ENCODE measurements around the gene KRT34.

DNA sequence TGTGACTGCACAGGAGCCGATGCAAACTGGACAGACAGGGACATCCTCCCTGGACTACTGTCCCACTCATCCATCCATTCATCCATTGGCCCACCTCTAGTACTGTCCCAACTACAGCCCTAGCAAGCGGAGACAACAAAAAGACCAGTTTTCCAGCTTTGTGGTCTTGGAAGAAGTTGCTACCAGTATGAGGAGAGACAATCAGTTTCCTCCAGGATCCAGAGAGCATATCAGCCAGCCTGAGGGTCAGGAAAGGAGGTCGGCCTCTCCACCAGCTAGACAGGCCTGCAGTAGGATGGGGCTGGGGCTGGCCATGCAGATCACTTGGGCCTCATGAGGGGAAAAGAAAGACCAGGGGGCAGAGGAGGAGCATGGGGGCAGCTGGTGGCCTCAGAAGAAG lies 48.3 kb downstream of the KRT34 start:
- TF ChIP-seq, protein P1, sequence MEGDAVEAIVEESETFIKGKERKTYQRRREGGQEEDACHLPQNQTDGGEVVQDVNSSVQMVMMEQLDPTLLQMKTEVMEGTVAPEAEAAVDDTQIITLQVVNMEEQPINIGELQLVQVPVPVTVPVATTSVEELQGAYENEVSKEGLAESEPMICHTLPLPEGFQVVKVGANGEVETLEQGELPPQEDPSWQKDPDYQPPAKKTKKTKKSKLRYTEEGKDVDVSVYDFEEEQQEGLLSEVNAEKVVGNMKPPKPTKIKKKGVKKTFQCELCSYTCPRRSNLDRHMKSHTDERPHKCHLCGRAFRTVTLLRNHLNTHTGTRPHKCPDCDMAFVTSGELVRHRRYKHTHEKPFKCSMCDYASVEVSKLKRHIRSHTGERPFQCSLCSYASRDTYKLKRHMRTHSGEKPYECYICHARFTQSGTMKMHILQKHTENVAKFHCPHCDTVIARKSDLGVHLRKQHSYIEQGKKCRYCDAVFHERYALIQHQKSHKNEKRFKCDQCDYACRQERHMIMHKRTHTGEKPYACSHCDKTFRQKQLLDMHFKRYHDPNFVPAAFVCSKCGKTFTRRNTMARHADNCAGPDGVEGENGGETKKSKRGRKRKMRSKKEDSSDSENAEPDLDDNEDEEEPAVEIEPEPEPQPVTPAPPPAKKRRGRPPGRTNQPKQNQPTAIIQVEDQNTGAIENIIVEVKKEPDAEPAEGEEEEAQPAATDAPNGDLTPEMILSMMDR (IDR thresholded peaks at IDR 0.05; ENCODE audit: poor library complexity) = no peak
- TF ChIP-seq EZH2 (IDR thresholded peaks at IDR 0.05; ENCODE audit: borderline replicate concordance) (no peak), EZH2phosphoT487 (IDR thresholded peaks at IDR 0.05; ENCODE audit: low read depth, severe bottlenecking, unreplicated experiment) (no peak)

Data from hepatocyte (in vitro differentiated cells).